Lower leg skin (tissue), 3 donors: Measurements from ENCODE around the gene WDR62.

Source experiments
- POLR2A ChIP-seq, 2 donors: fragments of 450-650 bp; IDR thresholded peaks; one replicate each; pipeline ENCODE4 v1.6.1; 2016 to 2017; ENCODE audit warnings: antibody characterized with exemption in 2 of 2, mild to moderate bottlenecking in 1 of 2, moderate library complexity in 1 of 2
- TF ChIP-seq, protein P1 (sequence below), 3 donors: fragments of 450-650 bp; IDR thresholded peaks; one replicate each; pipeline ENCODE4 v1.5.1; 2016; ENCODE audit warnings: antibody characterized with exemption in 3 of 3, mild to moderate bottlenecking in 3 of 3, moderate library complexity in 2 of 3

DNA sequence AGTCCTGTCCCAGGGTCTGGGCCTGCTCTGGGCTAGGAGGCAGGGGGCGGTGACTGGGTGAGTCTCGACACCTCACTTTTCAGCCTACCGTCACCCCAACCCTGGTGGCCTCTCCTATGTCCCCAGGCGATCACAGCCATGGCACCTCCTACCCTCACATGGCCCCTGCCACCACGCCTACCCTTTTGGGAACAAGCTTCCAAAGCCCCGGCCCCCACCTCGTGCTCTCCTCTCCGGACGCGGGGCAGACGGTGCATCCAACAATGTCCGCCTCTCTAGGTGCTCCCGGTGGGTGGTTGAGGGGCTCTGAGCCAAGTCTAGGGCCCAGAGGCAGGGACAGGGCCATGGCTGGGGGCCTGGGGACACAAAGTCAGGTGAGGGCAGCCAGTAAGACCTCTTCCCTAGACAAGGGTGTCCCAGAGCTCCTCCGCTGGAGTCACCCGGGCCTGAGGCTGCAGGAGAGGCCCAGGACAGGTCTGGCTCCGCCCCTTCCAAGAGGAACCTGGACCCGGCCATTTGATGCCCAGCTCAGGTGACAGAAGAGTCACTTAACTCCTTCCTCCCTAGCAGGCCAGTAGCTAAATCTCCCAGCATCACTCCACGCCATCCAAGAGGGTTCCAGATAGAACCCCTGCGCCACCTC is 46.2 kb upstream of the WDR62 start, which contains the start of gene SYNE4:
- no peak for TF ChIP-seq POLR2A (IDR thresholded peaks at IDR 0.05)
- TF ChIP-seq, protein P1, sequence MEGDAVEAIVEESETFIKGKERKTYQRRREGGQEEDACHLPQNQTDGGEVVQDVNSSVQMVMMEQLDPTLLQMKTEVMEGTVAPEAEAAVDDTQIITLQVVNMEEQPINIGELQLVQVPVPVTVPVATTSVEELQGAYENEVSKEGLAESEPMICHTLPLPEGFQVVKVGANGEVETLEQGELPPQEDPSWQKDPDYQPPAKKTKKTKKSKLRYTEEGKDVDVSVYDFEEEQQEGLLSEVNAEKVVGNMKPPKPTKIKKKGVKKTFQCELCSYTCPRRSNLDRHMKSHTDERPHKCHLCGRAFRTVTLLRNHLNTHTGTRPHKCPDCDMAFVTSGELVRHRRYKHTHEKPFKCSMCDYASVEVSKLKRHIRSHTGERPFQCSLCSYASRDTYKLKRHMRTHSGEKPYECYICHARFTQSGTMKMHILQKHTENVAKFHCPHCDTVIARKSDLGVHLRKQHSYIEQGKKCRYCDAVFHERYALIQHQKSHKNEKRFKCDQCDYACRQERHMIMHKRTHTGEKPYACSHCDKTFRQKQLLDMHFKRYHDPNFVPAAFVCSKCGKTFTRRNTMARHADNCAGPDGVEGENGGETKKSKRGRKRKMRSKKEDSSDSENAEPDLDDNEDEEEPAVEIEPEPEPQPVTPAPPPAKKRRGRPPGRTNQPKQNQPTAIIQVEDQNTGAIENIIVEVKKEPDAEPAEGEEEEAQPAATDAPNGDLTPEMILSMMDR (IDR thresholded peaks at IDR 0.05) = no peak
